BE2C (cell line): ENCODE data around the gene KRTAP5-8. TPM values are rescaled to one million over a fixed set of nuclear protein-coding genes. Genes with fewer than 3 reads are reported as not detected.
"Not testable (repeated sequence)": the region's sequence is repeated elsewhere in the genome, so short reads cannot be mapped to it uniquely, and the experiment has no call there.

Experiments used
- DNase-seq: peaks from one replicate; pipeline ENCODE4 v3.0.0-alpha.2; 2020
- H3K27me3 ChIP-seq: fragments of 250-450 bp; sonication (Bioruptor Pico); 2 replicates; pipeline ENCODE4 v1.5.1; 2020; ENCODE audit warnings: mild to moderate bottlenecking
- H3K36me3 ChIP-seq: fragments of 250-450 bp; sonication (Bioruptor Pico); 2 replicates; pipeline ENCODE4 v1.5.1; 2020; ENCODE audit warnings: mild to moderate bottlenecking
- H3K4me1 ChIP-seq: fragments of 250-450 bp; sonication (Bioruptor Pico); 2 replicates; pipeline ENCODE4 v1.5.1; 2020
- H3K4me3 ChIP-seq: 2 replicates; pipeline ENCODE4 v1.5.1; 2011; ENCODE audit warnings: low read depth, low read length
- H3K9me3 ChIP-seq: fragments of 250-450 bp; sonication (Bioruptor Pico); 2 replicates; pipeline ENCODE4 v1.5.1; 2020
- CTCF ChIP-seq: IDR thresholded peaks from 2 replicates; pipeline ENCODE4 v1.5.1; 2012; ENCODE audit warnings: mild to moderate bottlenecking, low read depth, low read length
- polyA plus RNA-seq: library from polyadenylated mRNA; unstranded; fragments of >200 nt; gene quantifications from one replicate; pipeline ENCODE4 v1.2.1, GENCODE V29; 2012; ENCODE audit warnings: low read depth, missing spikeins; ENCODE audit not compliant: insufficient read length, insufficient read depth

The KRTAP5-8 gene
- not detected for polyA plus RNA-seq

- H3K36me3 ChIP-seq, H3K4me3 ChIP-seq, DNase-seq, H3K4me1 ChIP-seq, H3K9me3 ChIP-seq, H3K27me3 ChIP-seq: not testable (repeated sequence)
Observed at GRCh38 chr11:71537977-71538665, at the start of gene KRTAP5-8. TSS of gene KRTAP5-8 (plus strand) at chr11:71538025. CDS start at chr11:71538056, 31 bp downstream.

GRCh38 chr11:71488681-71489270 lies 49.0 kb upstream of the KRTAP5-8 start:
- Histone ChIP-seq H3K4me1 (peaks cover 8% of the 10 kb centered on the region; the same call in 1 of the 2 replicates), H3K4me3 (no peak overlapping the region), H3K36me3 (no peaks in the 10 kb centered on the region), H3K27me3 (no peaks in the 10 kb centered on the region), H3K9me3 (no peaks in the 10 kb centered on the region)
- no peak for DNase-seq
- TF ChIP-seq CTCF, result no peak

- Histone ChIP-seq H3K36me3 (no peaks in the 10 kb centered on the region), H3K9me3 (no peaks in the 10 kb centered on the region), H3K4me1 (peaks cover 8% of the 10 kb centered on the region; the same call in 1 of the 2 replicates), H3K27me3 (no peaks in the 10 kb centered on the region), H3K4me3 (no peak overlapping the region)
- no peak for DNase-seq
- TF ChIP-seq CTCF, result no peak
Observed at GRCh38 chr11:71489311-71490043, 48.3 kb upstream of the KRTAP5-8 start.

- DNase-seq, result no peak
- no peak overlapping the region for H3K4me3 ChIP-seq
- H3K4me1 ChIP-seq, result peaks cover 8% of the 10 kb centered on the region; the same call in 1 of the 2 replicates
- no peak for TF ChIP-seq CTCF
- H3K36me3 ChIP-seq, result no peaks in the 10 kb centered on the region
- no peaks in the 10 kb centered on the region for H3K27me3 ChIP-seq
- H3K9me3 ChIP-seq, result no peaks in the 10 kb centered on the region
Observed at GRCh38 chr11:71490044-71490730, 47.6 kb upstream of the KRTAP5-8 start.

GRCh38 chr11:71490731-71491390 lies 47.0 kb upstream of the KRTAP5-8 start:
- no peak for DNase-seq
- TF ChIP-seq CTCF, result no peak
- H3K4me3 ChIP-seq, result no peak overlapping the region

GRCh38 chr11:71491531-71491930 lies 46.3 kb upstream of the KRTAP5-8 start:
- H3K36me3 ChIP-seq, result no peaks in the 10 kb centered on the region
- TF ChIP-seq CTCF, result no peak

More at GRCh38 chr11:71490731-71491390, 47.0 kb upstream of the KRTAP5-8 start:
- Histone ChIP-seq H3K9me3 (no peaks in the 10 kb centered on the region), H3K4me1 (peaks cover 8% of the 10 kb centered on the region; the same call in 1 of the 2 replicates), H3K36me3 (no peaks in the 10 kb centered on the region), H3K27me3 (no peaks in the 10 kb centered on the region)

More at GRCh38 chr11:71491531-71491930, 46.3 kb upstream of the KRTAP5-8 start:
- Histone ChIP-seq H3K9me3 (no peaks in the 10 kb centered on the region), H3K4me1 (peaks cover 8% of the 10 kb centered on the region; the same call in 1 of the 2 replicates), H3K4me3 (no peak overlapping the region), H3K27me3 (no peaks in the 10 kb centered on the region)
- no peak for DNase-seq
